COR-L47 (cell line): ENCODE results near the gene DNAAF5.
"Not testable (repeated sequence)": the region's sequence is repeated elsewhere in the genome, so short reads cannot be mapped to it uniquely, and the experiment has no call there.

Source experiments
- DNase-seq: peaks from one replicate; lab custom pipeline; 2025; lab: John Stamatoyannopoulos, UW

Gene DNAAF5

GRCh38 chr7:730501-731439 is 4.3 kb downstream of the DNAAF5 start:
- no peak for DNase-seq

GRCh38 chr7:731440-732085 is 5.1 kb downstream of the DNAAF5 start:
- DNase-seq = no peak

- DNase-seq = no peak
Measured at GRCh38 chr7:732094-732541, 5.6 kb downstream of the DNAAF5 start.

GRCh38 chr7:732556-732955 is 6.1 kb downstream of the DNAAF5 start:
- no peak for DNase-seq

GRCh38 chr7:734214-734613 is 7.7 kb downstream of the DNAAF5 start:
- no peak for DNase-seq

GRCh38 chr7:734808-735207 is 8.3 kb downstream of the DNAAF5 start:
- DNase-seq = no peak

- DNase-seq = no peak
Measured at GRCh38 chr7:738241-738640, 11.7 kb downstream of the DNAAF5 start.

- DNase-seq = no peak
Measured at GRCh38 chr7:738723-739454, 12.4 kb downstream of the DNAAF5 start.

- no peak for DNase-seq
Measured at GRCh38 chr7:739455-739982, 13.0 kb downstream of the DNAAF5 start.

- DNase-seq = no peak
Measured at GRCh38 chr7:739983-740942, 13.8 kb downstream of the DNAAF5 start.

GRCh38 chr7:741191-741671 is 14.7 kb downstream of the DNAAF5 start:
- no peak for DNase-seq

GRCh38 chr7:741850-742249 is 15.4 kb downstream of the DNAAF5 start:
- DNase-seq = no peak

- DNase-seq = no peak
Measured at GRCh38 chr7:742791-743190, 16.3 kb downstream of the DNAAF5 start.

- DNase-seq = not testable (repeated sequence)
Measured at GRCh38 chr7:743341-744127, 17.0 kb downstream of the DNAAF5 start.

- DNase-seq = not testable (repeated sequence)
Measured at GRCh38 chr7:744128-744520, 17.6 kb downstream of the DNAAF5 start.

- DNase-seq = no peak
Measured at GRCh38 chr7:744854-745430, 18.4 kb downstream of the DNAAF5 start.

- no peak for DNase-seq
Measured at GRCh38 chr7:745431-746154, 19.1 kb downstream of the DNAAF5 start.

GRCh38 chr7:746155-747061 is 19.9 kb downstream of the DNAAF5 start:
- no peak for DNase-seq
